CD4-positive, CD25-positive, alpha-beta regulatory T cell (primary cell): ENCODE data around the gene LIMK2. TPM values are rescaled to one million over a fixed set of nuclear protein-coding genes. Genes with fewer than 3 reads are reported as not detected.
"Not testable (repeated sequence)": the region's sequence is repeated elsewhere in the genome, so short reads cannot be mapped to it uniquely, and the experiment has no call there.

Source experiments
- ATAC-seq, 2 donors: fragments of 150-1000 bp; cut with Tn5 transposase; one replicate each; pipeline ENCODE4 v1.10.0; 2021; ENCODE audit warnings: low read depth in 2 of 2, moderate number of reproducible peaks in 2 of 2, moderate library complexity in 1 of 2
- DNase-seq, 3 donors: peaks; one replicate each; pipeline versions ENCODE4 v3.0.0 to v3.0.0-alpha.2; 2012 to 2022; ENCODE audit warnings: mixed read lengths in 1 of 3
- H3K27ac ChIP-seq: one replicate; pipeline ENCODE4 v1.7.0; 2013; ENCODE audit warnings: mild to moderate bottlenecking, low read length; ENCODE audit not compliant: insufficient read depth, poor library complexity, severe bottlenecking
- H3K27me3 ChIP-seq: one replicate; pipeline ENCODE4 v1.7.0; 2013; ENCODE audit warnings: low read length; ENCODE audit not compliant: control insufficient read depth, insufficient read depth
- H3K36me3 ChIP-seq: one replicate; pipeline ENCODE4 v1.7.0; 2013; ENCODE audit warnings: mild to moderate bottlenecking, low read length, moderate library complexity; ENCODE audit not compliant: control insufficient read depth, insufficient read depth
- H3K4me1 ChIP-seq: 2 replicates; pipeline ENCODE4 v1.7.0; 2013; ENCODE audit warnings: mild to moderate bottlenecking, low read length; ENCODE audit not compliant: insufficient read depth, control insufficient read depth, poor library complexity, severe bottlenecking
- H3K4me3 ChIP-seq: one replicate; pipeline ENCODE4 v1.7.0; 2013; ENCODE audit warnings: low read depth, mild to moderate bottlenecking, low read length, moderate library complexity
- H3K9me3 ChIP-seq, 2 experiments: 1 replicate in 1 of 2; 2 replicates in 1 of 2; pipeline ENCODE4 v1.7.0; 2013; ENCODE audit warnings: low read length in 2 of 2, mild to moderate bottlenecking in 1 of 2, moderate library complexity in 1 of 2; ENCODE audit not compliant: control insufficient read depth in 2 of 2
- H3K27ac Mint-ChIP-seq, 3 donors: one replicate each; pipeline ENCODE4 v1.8.0; 2020 to 2022; ENCODE audit warnings: mild to moderate bottlenecking in 3 of 3, mixed read lengths in 3 of 3, moderate library complexity in 2 of 3
- H3K27me3 Mint-ChIP-seq: one replicate; pipeline ENCODE4 v1.8.0; 2022; ENCODE audit warnings: mild to moderate bottlenecking, mixed read lengths
- H3K36me3 Mint-ChIP-seq: one replicate; pipeline ENCODE4 v1.8.0; 2020; ENCODE audit warnings: mixed read lengths
- H3K4me1 Mint-ChIP-seq, 4 donors: one replicate each; pipeline ENCODE4 v1.8.0; 2020 to 2022; ENCODE audit warnings: mixed read lengths in 4 of 4, mild to moderate bottlenecking in 1 of 4
- H3K4me3 Mint-ChIP-seq, 4 donors: one replicate each; pipeline ENCODE4 v1.8.0; 2020 to 2022; ENCODE audit warnings: mild to moderate bottlenecking in 4 of 4, mixed read lengths in 4 of 4, moderate library complexity in 3 of 4
- H3K9me3 Mint-ChIP-seq, 7 donors: one replicate each; pipeline ENCODE4 v1.8.0; 2020 to 2022; ENCODE audit warnings: mixed read lengths in 7 of 7, mild to moderate bottlenecking in 3 of 7, moderate library complexity in 2 of 7
- polyA plus RNA-seq, 4 donors: library from polyadenylated mRNA; unstranded; fragments of 300-500 nt; fragmentation: Illumina TruSeq; gene quantifications; one replicate each; pipeline ENCODE4 v1.2.3, GENCODE V29; 2021
- total RNA-seq: library from RNA; stranded (reverse); gene quantifications from one replicate; pipeline ENCODE4 v1.2.3, GENCODE V29; 2022

The LIMK2 gene
- 42.4 TPM for total RNA-seq
- polyA plus RNA-seq = 10 to 100 TPM; 22.4 to 33.2 (median 24.9) TPM

GRCh38 chr22:31211862-31212730 is at the start of gene LIMK2:
Gene LIMK2 (plus strand): TSS chr22:31212298. CDS start chr22:31212409, 111 bp downstream.
- peaks cover 28 to 65% (median 41%) of the 10 kb centered on the region in 4 donors for H3K4me1 Mint-ChIP-seq
- DNase-seq (peak; percentile 94 to 96 (median 96)), ATAC-seq (peak; percentile 95 to 99)
- H3K36me3 ChIP-seq = peaks cover 3% of the 10 kb centered on the region
- H3K4me3 Mint-ChIP-seq = peak within 1 kb of the TSS; percentile 89 to 96 (median 90)
- no peaks in the 10 kb centered on the region for H3K9me3 Mint-ChIP-seq
- H3K4me1 ChIP-seq = peaks cover 60% of the 10 kb centered on the region
- H3K27ac ChIP-seq = peak within 1 kb of the TSS; percentile 80
- peaks cover 8% of the 10 kb centered on the region for H3K36me3 Mint-ChIP-seq
- H3K9me3 ChIP-seq = no peaks in the 10 kb centered on the region
- no peaks in the 10 kb centered on the region for H3K27me3 Mint-ChIP-seq
- peak within 1 kb of the TSS; percentile 87 for H3K4me3 ChIP-seq
- peak within 1 kb of the TSS; percentile 72 to 98 (median 90) for H3K27ac Mint-ChIP-seq
- H3K27me3 ChIP-seq = no peaks in the 10 kb centered on the region

GRCh38 chr22:31170971-31171370 is 41.1 kb upstream of the LIMK2 start:
- DNase-seq = no peak
- Mint-ChIP-seq H3K9me3 (no peaks in the 10 kb centered on the region), H3K4me1 (peaks cover 23 to 56% (median 39%) of the 10 kb centered on the region in 4 donors), H3K36me3 (peaks cover 23% of the 10 kb centered on the region), H3K4me3 (no peak overlapping the region), H3K27ac (no peak overlapping the region), H3K27me3 (no peaks in the 10 kb centered on the region)
- Histone ChIP-seq H3K27me3 (no peaks in the 10 kb centered on the region), H3K36me3 (peaks cover 10% of the 10 kb centered on the region), H3K4me1 (peaks cover 4% of the 10 kb centered on the region), H3K4me3 (no peak overlapping the region), H3K27ac (no peak overlapping the region), H3K9me3 (no peaks in the 10 kb centered on the region)
- no peak for ATAC-seq

GRCh38 chr22:31171734-31172133 is 40.4 kb upstream of the LIMK2 start:
- H3K27me3 ChIP-seq, H3K36me3 ChIP-seq, H3K4me3 Mint-ChIP-seq, H3K4me1 ChIP-seq, H3K27ac Mint-ChIP-seq, DNase-seq, H3K27ac ChIP-seq, H3K9me3 Mint-ChIP-seq, H3K27me3 Mint-ChIP-seq, ATAC-seq, H3K4me3 ChIP-seq, H3K9me3 ChIP-seq: not testable (repeated sequence)
- peaks cover 19% of the 10 kb centered on the region for H3K36me3 Mint-ChIP-seq
- H3K4me1 Mint-ChIP-seq = peaks cover 21 to 51% (median 37%) of the 10 kb centered on the region in 4 donors

DNA sequence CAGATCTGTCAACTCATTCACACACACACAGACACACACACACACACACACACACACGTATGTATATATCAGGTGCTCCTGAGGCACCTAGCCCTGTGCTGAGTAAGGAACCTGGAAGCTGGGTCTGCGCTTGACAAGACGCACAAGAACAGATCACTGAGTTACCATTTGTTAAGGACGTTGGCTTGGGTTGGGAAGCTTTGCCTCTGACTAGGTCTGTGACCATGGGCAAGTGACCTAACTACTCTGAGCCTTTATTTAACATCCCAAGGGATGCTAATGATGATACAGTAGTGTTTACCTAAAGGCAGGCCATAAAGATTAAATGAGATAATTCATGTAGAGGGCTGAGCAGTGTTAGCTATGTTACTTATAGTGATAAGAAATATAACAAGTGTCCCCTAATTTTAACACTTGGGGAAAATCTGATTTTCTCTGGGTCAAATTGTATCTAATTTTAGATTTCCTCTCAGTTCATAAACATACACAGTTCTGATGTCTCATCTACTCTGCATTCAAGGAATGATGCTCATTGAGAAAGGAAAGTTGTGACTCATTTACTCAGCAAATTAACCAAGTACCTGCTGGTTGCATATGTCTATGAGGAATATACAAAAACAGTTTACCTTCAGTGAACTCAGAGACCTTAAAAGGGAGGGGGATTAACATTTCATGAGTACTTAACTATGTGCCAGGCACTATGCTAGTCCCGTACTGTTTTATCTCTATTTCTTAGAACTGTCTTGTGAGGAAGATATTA is 38.5 kb upstream of the LIMK2 start:
- Mint-ChIP-seq H3K4me3 (no peak overlapping the region), H3K27me3 (no peaks in the 10 kb centered on the region), H3K36me3 (peaks cover 21% of the 10 kb centered on the region), H3K4me1 (peaks cover 14 to 50% (median 34%) of the 10 kb centered on the region in 4 donors), H3K9me3 (no peaks in the 10 kb centered on the region), H3K27ac (peak overlapping the region in 1 of 3 donors; percentile 22)
- no peaks in the 10 kb centered on the region for H3K9me3 ChIP-seq
- ATAC-seq (no peak), DNase-seq (no peak)
- no peak overlapping the region for H3K27ac ChIP-seq
- H3K36me3 ChIP-seq = peaks cover 19% of the 10 kb centered on the region
- H3K4me1 ChIP-seq = peaks cover 3% of the 10 kb centered on the region
- no peak overlapping the region for H3K4me3 ChIP-seq
- H3K27me3 ChIP-seq = no peaks in the 10 kb centered on the region

DNA sequence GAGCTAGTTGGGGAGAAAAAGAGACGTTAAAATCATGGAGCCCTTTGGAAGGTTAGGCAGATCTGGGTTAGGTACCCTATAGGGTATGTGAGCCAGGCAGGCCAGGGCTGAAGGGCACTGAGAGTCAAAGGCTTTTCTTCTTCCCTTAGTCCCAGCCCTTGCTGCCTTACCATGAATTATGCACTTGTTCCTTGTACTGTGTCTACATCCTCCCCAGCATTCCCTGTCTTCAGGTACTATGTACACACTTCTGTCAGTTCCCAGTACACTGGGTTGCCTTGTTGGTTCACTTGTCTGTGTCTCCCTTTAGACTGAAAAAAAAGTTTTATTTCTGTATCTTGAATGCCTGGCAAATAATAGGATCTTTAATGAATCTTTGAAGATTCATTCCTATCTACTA is 35.2 kb upstream of the LIMK2 start:
- H3K36me3 Mint-ChIP-seq = peaks cover 25% of the 10 kb centered on the region
- Histone ChIP-seq H3K4me3 (no peak overlapping the region), H3K27me3 (no peaks in the 10 kb centered on the region), H3K9me3 (no peaks in the 10 kb centered on the region), H3K36me3 (peaks cover 23% of the 10 kb centered on the region), H3K27ac (no peak overlapping the region), H3K4me1 (no peaks in the 10 kb centered on the region)
- peaks cover 0 to 2% (median 0%) of the 10 kb centered on the region in 7 donors for H3K9me3 Mint-ChIP-seq
- DNase-seq = no peak
- H3K27me3 Mint-ChIP-seq = no peaks in the 10 kb centered on the region
- peaks cover 13 to 49% (median 33%) of the 10 kb centered on the region in 4 donors for H3K4me1 Mint-ChIP-seq
- no peak for ATAC-seq
- H3K27ac Mint-ChIP-seq = peak overlapping the region in 1 of 3 donors; percentile 6
- no peak overlapping the region for H3K4me3 Mint-ChIP-seq

GRCh38 chr22:31177420-31178162 is 34.5 kb upstream of the LIMK2 start:
- no peak overlapping the region for H3K4me3 ChIP-seq
- no peaks in the 10 kb centered on the region for H3K4me1 ChIP-seq
- peaks cover 0 to 2% (median 0%) of the 10 kb centered on the region in 7 donors for H3K9me3 Mint-ChIP-seq
- H3K9me3 ChIP-seq = no peaks in the 10 kb centered on the region
- ATAC-seq (no peak), DNase-seq (no peak)
- H3K27ac Mint-ChIP-seq = peak overlapping the region in 2 of 3 donors; percentile 4 to 6
- H3K4me1 Mint-ChIP-seq = peaks cover 13 to 46% (median 31%) of the 10 kb centered on the region in 4 donors
- H3K27me3 Mint-ChIP-seq = no peaks in the 10 kb centered on the region
- no peak overlapping the region for H3K4me3 Mint-ChIP-seq
- H3K36me3 ChIP-seq = peaks cover 23% of the 10 kb centered on the region
- no peaks in the 10 kb centered on the region for H3K27me3 ChIP-seq
- peaks cover 25% of the 10 kb centered on the region for H3K36me3 Mint-ChIP-seq
- H3K27ac ChIP-seq = no peak overlapping the region

- Histone ChIP-seq H3K9me3 (no peaks in the 10 kb centered on the region), H3K4me3 (no peak overlapping the region), H3K27me3 (no peaks in the 10 kb centered on the region), H3K4me1 (no peaks in the 10 kb centered on the region), H3K36me3 (peaks cover 23% of the 10 kb centered on the region), H3K27ac (no peak overlapping the region)
- Mint-ChIP-seq H3K4me3 (no peak overlapping the region), H3K9me3 (peaks cover 0 to 2% (median 0%) of the 10 kb centered on the region in 7 donors), H3K4me1 (peaks cover 2 to 33% (median 21%) of the 10 kb centered on the region in 4 donors), H3K36me3 (peaks cover 25% of the 10 kb centered on the region), H3K27ac (peak overlapping the region in 1 of 3 donors; percentile 33), H3K27me3 (no peaks in the 10 kb centered on the region)
- DNase-seq = no peak
- ATAC-seq = no peak
Measured at GRCh38 chr22:31178859-31179258, 33.2 kb upstream of the LIMK2 start.
